ENCODE measurements around the gene DSCAM.
"Not testable (repeated sequence)": the region's sequence is repeated elsewhere in the genome, so short reads cannot be mapped to it uniquely, and the experiment has no call there.

DSCAM gene

DNA sequence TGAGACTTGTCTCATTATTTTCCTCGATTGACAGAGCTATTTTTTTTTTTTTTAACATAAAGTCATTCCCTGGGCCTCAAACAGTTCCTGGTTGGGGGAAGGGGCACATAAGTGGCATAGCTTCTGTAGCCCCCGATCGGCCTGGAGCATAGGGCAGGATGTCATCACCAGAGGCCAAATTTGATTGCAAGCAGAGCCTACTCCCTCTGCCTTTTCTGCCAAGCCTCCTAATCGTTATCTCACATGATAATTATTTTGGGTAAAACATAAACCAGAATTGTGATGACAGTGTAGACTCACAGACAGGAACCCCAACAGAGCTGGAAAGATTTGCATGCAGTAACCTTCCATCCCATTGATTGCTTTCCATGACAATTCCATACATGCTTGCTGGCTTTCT is 574.9 kb downstream of the DSCAM start:
- no peak for DNase-seq

DNA sequence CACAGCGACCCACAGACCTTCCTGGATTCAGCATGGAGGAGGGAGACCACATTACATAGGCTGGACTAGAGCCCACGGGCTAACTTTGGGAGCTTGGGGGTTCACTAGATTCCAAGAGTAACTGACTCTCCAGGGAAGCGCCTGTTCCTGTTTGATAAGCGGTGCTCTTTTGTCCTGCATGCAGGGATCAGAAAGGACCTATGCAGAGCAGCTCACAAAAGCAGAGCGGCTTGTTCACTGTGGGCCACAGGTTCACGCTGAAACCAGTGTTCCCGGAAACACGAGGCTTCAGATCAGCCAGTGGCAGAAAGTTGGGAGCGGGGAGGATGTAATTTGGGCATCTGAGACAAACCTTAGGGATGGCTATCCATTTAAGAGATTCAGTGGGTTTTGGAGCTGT is 575.8 kb downstream of the DSCAM start:
- no peak for DNase-seq

DNA sequence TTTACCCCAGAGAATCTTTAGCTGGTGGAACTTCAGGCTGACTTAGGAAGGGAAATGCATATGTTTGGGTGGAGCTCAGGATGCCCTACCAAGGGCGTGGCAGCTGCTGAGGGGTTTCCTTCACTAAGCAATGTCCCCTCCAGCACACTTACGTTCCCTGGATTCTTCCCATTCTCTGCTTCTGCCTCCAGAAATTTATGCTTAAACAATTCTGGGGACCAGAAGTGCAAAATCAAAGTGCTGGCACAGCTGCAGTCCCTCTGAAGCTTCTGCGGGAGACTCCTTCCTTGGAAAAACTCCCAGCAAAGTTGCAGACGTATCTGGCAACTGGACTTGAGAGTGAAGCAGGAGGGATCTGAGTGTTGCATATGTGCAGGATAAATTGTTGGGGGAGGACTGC is 576.9 kb downstream of the DSCAM start:
- no peak for DNase-seq

DNA sequence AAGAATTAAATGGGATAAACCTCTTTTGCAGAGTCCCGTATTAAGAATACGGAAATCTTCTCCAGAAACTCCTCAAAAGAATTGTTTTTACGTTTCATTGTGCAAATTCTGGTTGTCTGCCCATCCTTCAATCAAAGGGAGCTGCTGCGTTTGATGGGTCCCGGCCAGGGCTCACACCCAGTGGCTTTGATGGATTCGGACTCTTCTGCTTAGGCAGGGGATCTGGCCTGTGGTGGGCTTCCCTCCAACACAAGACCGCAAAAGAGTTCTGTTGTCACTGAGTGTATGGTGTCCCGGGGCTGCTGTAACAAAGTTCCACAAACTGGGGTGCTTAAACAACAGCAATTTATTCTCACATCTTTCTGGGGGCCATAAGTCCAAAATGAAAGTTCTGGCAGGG is 577.7 kb downstream of the DSCAM start:
- DNase-seq: no peak

DNA sequence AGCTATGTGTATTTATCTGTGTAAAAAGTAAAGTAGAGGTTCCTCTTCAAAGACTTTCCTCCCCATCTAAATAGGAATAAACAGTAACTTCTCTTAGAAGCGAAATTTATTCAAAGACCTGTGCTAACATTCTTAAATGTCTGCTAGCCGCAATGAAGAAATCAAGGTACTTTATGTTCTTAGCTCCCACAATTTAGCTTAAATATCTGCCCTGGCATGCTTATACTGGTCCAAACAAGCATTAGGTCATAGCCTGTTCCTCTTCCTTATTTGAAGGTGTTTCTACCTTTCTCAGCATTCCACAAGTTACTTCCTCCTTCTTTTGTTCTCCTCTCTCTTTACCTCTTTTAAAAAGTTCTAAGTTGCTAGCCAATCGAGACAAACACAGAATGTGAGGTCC is 588.5 kb downstream of the DSCAM start:
- not testable (repeated sequence) for DNase-seq

DNA sequence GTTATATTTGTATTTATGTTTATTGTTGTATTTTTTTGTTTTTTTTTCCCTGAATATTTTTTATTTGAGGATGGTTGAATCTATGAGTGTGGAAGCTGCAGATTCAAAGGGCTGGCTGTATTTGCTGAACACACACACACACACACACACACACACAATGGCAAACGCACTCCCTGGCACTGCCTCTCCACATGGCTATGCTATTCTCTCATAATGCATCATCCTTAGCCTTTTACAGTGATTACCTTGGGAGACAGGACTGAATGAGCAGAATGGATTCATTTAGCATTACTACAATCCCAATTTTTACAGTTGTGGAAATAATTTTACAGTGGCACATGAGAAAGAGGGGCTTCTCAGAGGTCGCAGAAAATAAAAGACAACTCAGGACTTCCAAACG is 589.6 kb downstream of the DSCAM start:
- no peak for DNase-seq

DNA sequence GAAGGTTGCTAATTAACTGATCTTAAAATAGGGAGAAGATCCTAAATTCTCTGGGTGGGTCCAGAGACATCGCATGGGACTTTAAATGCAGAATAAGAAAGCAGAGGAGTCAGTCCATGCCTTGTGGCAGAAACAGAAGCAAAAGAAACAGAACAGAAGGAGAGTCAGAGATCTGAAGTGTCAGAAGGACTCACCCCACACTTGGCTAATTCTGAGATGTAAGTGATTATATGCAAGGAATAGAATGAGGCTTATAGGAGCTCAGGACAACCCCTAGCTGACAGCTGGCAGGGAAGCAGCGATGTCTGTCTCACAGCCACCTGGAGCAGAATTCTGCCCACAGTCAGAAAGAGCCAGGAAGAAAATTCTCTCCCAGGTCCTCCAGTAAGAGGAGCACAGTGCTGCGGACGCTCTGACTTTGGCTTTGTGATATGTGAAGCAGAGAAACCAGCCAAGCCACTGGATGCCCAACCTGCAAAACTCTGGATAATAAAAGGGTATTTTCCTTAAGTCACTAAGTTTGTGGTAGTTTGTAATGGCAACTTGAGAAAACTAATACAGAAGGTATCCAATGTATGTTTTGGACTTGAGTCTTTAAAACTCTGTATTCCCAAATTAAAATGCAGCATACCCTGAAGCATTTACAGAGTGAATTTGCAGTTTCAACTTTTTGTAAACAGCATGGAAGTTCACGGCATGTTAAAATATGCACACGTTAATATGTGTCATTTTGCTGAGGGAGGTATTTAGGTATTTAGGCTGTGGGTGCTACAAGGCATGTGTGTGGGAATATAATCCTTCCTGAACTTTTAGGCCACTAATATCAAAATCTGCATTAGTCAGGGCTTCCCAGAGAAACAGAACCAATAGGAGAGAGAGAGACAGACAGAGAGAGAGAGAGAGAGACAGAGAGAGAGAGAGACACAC is 591.2 kb downstream of the DSCAM start:
- DNase-seq: no peak

DNA sequence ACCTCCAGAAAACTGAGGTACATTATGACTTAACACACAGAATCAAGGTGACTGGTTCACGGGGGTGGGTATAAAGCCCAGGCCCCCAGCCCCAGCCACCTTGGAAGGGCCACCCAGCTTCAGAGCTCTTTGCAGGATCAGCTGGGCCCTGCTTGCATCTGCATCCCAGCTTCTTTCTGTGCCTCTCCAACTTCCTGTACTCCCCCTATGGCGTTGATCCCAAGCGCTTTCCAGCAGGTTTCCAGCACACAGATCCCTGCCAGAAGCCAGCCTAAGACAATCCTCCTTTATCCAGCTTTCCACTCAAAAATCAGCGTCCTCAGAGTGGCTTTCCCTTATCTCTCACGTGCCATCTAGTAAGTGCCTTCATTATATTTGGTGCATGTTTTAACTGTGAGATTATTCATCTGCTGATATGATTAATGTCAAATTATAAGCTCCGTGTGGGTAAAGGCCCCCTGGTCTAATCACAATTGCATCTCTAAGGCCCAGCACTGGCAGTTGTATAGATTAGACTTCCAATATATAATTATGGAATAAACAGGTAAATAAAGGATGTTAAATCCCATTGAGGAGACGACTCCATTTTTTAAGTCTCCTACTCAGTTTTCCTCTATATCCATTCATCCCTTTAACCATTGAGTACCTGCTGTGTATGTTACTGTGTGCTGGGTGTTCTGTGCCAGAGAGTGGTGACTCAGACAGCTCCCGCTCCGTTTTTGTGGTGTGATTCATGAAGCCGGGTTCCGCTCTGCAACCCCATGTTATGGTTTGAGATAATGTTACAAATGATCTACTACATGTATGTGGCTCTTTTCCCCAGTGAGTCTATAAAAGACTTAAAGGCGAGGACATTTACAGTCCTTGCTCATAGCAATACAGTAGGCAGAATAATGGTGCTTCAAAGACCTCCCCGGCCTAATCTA is 592.2 kb downstream of the DSCAM start:
- DNase-seq: no peak

DNA sequence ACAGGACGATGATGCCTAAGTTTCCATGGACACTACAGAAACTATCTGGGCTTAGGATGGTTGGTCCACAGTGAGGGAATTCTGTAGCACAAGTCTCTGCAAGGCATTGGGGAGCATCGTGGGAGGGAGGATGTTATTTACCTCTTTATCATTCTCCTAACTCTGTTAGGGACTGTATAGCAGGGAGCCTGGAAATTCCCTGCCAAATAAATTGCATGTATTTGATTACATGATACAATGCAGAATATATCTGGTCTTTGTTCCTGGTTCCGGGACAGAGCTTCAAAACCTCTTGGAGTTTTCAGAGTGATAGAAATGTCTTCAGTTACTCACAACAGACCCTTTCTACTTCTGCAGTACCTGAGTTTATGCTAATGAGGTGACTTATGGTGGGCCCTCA is 593.8 kb downstream of the DSCAM start:
- no peak for DNase-seq

DNA sequence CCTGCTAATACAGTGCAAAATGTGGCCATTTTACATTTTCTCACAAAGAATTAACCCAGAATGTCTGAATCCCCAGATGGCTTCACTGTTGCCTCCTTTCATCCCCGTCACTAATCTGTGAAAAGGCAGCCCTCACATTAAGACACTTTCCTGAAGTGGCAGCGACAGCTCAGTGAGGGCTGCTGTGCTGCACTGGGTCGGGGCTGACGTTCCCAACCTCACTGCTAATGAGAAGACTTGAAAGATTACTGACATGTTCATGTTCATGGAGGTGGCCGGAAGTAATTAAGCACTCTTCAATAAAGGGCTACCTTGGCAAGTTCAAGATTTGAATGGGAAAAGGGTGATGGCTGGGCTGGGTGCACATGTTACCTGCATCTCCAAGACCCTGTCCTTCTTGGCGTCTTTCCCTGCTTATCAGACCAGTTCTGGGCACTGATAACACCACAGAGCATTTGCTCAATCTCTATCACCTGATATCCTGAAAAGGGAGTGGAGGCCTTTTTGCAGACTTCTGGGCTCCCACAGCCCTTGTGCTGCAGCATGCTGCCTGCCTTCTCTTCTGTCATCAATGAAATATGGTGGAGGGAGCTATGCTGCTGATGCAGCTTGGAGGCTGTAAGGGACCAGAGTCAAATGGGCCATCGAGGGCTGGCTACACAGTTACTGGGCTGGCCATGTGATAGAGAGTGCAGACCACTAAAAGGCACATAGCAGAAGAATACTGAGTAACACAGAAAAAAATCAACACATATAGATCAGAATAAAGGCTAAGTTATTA is 596.3 kb downstream of the DSCAM start:
- DNase-seq: no peak

DNA sequence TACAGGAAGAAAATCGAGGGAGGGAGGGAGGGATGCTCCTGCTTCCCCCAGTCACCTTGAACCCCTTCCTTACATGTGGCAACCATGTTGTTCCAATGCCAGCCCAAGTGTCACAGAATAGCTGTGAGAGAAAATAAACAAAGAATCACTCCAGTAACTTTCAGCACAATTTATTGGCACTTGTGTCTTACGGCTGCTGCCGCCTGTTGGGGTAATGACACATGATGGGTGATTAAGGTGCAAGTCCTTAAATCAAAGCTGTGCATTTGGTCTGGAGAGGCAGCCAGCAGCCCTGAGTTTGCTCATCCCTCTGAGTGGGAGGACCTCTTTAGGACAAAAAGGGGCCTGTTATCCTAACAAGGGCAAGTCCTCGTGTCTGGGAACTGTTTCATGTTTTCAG is 602.0 kb downstream of the DSCAM start:
- DNase-seq: no peak

DNA sequence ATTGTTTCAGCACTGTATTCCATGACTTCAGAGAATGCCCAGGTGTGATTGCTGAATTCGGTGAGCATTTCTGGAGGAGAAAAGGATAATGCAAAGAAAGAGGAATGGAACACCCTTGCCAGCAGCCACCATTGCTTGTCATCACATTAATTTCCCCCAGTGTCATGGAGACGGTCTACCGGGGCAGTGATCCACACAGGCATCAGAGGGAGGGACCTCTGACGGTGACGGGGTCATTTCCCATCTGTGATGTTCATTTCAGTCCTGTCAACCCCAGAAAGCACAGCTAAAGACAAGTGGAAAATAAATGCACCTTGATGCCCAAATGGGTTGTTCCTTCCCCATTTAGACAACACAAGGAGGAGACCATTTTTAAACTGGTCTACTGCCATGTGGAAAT is 603.3 kb downstream of the DSCAM start:
- DNase-seq: no peak

DNA sequence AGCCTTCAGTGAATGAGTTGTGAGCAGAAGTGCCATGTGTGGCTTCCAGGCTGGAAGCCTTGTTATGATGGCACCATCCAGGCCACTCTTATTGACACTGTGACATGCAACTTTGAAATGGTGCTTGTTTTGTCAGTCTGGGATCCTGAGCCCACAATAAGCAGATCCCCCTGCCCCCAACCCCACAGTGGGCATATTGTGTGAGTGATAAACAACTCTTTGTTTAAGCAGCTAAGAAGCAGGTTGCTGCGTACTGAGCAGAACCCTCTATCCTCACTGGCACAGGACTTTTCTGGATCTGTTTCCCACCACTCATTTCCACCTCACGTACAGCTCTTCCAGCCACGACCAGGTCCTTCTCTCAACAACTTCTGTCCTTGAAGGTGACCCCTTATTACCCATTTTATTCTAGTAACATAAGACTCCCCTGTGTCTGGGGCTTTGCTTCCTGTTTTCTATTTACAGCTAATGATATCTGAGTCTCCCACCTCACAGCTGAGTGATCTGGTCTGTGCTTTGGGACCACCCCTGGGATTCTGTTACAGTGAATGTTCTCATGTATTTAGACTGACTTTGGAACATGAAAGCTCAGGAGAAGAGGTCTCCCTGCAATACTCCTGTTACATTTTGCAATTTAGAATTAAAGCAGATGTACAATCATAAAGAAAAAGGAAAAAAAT is 604.2 kb downstream of the DSCAM start:
- DNase-seq: no peak

DNA sequence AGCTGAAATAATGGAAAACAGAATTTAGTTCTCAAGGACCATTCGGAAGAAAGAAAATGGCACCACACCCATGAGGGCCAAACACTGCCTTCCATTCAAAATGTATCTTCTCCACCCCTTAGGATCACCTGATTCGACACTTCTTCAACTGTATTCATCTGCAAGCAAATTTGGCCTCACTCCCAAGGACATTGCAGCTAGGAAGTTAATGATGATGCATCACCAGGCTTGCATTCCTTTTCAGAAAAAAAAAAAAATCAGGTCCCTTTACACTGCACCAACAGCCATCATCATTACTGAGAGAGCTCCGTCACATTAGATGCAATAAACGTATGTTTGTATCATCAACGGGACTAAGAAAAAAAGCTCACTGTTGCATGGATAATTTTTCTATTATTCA is 611.4 kb downstream of the DSCAM start:
- no peak for DNase-seq

DNA sequence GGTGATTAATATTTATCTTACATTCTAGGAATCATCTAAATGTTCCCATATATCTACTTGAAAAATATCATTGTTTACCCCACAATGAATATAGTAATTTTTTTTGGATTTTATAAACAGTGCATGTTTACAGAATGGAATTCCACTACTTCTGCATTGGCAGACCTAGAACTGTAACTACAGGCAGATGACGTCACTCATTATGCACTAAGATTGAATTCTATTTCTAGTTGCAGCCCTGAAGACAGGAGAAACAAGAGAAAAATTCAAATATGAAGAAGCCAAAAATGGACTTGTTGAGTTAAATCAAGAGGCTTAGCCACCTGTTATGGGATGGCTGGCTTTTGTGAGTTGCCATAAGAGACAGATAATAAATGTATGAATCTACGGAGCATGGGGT is 615.0 kb downstream of the DSCAM start:
- no peak for DNase-seq

DNA sequence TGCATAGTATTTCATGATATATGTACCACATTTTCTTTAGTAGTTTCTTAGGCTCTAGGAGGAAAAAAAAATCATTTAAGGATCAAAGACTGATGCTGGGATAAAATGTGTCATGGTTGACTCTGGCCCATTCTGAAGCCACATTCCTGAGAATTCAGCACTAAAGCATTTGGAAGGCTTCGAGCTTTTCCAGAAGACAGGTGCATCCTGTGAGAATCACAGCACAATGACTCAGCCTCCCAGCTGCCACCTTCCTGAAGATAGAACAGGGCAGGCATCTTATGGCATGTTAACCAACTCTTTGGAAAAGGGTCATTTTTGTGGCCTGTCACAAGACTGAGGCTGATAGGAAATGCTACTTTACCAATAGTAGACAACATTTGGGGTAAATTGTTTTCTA is 619.9 kb downstream of the DSCAM start:
- no peak for DNase-seq

DNA sequence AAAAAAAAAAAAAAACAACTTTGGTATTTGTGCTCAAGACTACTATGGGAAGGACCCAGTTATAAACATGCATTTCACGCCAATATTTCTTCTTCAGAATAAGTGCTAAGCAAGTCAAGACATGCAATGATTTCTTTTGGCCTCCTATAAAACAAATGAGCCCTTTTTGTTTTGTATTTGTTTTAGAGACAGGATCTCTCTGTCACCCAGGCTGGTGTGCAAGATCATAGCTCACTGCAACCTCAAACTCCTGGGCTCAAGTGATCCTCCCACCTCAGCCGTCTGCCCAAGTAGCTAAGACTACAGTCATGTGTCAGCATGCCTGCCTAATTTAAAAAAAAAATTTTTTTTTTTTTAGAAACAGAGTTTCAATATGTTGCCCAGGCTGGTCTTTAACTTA is 631.0 kb downstream of the DSCAM start:
- DNase-seq: no peak

DNA sequence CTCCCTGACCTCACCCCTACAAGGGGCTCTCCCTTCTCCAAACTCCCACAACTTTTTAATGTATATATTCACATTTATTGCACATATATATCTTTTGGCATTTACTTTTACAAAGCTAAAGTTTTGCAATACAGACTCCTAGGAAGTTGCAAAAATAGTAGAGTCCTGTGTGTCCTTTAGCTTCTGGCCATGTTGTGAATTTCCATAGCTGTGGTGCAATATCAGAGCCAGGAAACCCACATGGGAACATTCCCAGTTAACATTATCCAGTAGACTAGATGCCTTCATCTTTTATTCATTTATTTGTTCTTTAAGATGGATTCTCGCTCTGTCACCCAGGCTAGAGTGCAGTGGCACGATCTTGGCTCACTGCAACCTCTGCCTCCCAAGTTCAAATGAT is 636.7 kb downstream of the DSCAM start:
- no peak for DNase-seq

DNA sequence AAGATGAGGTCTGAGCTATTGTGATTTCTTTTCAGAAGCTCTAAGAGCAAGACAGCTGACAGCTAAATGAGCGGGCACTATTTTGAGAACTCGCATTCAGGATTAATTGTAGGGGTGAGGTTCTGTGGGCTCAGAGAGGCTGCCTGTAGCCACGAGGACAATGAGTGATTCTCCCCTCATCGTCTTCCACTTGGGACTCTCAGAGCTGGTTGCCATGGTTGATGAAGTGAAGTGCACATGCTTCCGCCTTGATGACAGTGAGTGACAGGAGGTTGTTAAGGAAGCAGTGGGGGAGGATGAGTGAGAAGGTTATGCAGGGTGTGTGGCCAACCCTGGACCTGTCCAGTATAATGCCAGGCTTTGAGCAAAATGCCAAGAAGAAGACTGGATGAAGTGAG is 638.0 kb downstream of the DSCAM start:
- no peak for DNase-seq

DNA sequence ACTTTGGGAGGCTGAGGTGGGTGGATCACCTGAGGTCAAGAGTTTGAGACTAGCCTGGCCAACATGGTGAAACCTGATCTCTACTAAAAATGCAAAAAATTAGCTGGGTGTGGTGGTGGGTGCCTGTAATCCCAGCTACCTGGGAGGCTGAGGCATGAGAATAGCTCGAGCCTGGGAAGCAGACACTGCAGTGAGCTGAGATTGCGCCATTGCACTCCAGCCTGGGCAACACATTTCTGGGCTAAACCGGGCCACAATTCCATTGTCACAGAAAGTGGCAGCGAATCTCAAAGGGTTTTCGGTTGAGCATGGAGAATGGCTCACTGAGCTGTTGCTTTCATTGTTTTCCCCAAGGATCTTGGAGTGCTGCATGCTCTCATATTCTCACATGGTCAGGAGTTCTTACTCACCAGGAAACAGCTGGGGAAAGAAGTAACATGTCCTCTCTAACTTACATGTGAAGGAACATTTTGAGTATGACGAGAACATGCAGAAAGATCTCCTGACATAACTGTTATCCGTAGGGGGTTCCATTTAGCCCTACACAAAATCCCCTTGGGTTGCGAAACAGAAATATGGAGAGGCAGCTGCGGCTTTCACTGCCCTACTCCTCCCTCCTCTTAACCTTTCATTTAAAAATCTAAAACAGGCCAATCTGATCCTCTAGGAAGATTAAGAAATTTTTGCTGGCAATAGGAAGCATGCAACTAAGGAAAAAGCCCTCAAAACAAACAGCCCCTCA is 638.6 kb downstream of the DSCAM start:
- no peak for DNase-seq

DNA sequence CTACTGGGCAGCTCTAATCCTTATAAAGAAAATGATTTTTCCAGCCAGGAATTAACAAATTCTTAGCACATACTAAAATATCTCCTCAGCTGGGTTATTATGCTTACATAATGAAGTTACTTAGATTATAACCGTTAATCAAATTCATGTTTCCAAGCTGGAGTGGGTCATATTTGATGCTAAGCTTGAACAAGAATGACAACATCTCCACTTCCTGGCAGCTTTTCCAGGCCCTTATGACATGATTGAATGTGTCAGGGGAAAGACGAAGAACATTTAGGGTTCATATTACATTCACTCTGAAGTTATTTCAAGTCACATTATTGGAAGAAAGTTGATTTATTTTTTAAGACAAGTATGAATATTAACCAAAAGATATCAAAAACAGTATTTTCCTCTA is 646.0 kb downstream of the DSCAM start:
- no peak for DNase-seq

DNA sequence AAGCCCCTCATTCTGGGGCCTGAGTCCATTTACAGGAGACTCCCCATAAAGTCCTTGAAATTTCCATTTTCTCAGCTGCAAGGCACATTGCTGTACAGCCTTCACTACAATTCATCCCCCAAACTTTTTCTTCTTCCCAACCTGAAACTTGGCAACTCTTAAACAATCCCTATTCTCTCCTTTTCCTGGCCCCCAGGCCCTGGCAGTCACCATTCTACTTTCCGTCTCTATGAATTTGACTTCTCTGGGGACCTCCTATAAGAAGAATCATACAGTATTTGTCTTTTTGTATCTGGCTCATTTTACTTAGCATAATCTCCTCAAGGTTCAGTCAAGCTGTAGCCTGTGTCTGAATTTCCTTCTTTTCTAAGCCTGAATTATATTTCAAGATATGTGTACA is 646.8 kb downstream of the DSCAM start:
- DNase-seq: no peak
